K562 (cell line): Measurements from ENCODE around the gene SORT1. TPM values are rescaled to one million over a fixed set of nuclear protein-coding genes. Genes with fewer than 3 reads are reported as not detected.

Experiments
- ATF1 ChIP-seq, 2 experiments: fragments of 450-650 bp in 1 of 2; IDR thresholded peaks; 2 replicates each; pipeline ENCODE4 v1.6.1; 2016; ENCODE audit warnings: missing compliant biosample characterization in 1 of 2, missing genetic modification characterization in 1 of 2
- CBFA2T2 ChIP-seq: fragments of 450-650 bp; conservative IDR thresholded peaks from 2 replicates; pipeline ENCODE4 v1.6.1; 2017; ENCODE audit warnings: mild to moderate bottlenecking
- E2F6 ChIP-seq, 2 experiments: IDR thresholded peaks; 2 replicates each; pipeline ENCODE4 v1.6.1; 2011; ENCODE audit warnings: borderline replicate concordance in 1 of 2, control low read depth in 1 of 2, low read depth in 1 of 2, low read length in 1 of 2, mild to moderate bottlenecking in 1 of 2, mixed read lengths in 1 of 2, moderate library complexity in 1 of 2; ENCODE audit not compliant: insufficient read depth in 1 of 2, insufficient read length in 1 of 2, poor library complexity in 1 of 2, severe bottlenecking in 1 of 2; ENCODE audit errors: extremely low read depth in 1 of 2
- ELF1 ChIP-seq: fragments of 200-800 bp; sonication (Bioruptor generic); IDR thresholded peaks from 2 replicates; pipeline ENCODE4 v1.6.1; 2016; ENCODE audit warnings: missing genetic modification characterization, missing compliant biosample characterization
- LEF1 ChIP-seq: fragments of 450-650 bp; IDR thresholded peaks from 2 replicates; pipeline ENCODE4 v1.6.1; 2016; ENCODE audit warnings: mild to moderate bottlenecking
- MAZ ChIP-seq, 2 experiments: fragments of 450-650 bp in 1 of 2; sonication (generic) in 1 of 2; formaldehyde crosslinking; IDR thresholded peaks in 1 of 2; conservative IDR thresholded peaks in 1 of 2; 2 replicates each; pipeline versions ENCODE4 v1.4.0 to v1.5.0; 2020; ENCODE audit warnings: mild to moderate bottlenecking in 1 of 2, missing genetic modification reagents in 1 of 2
- NFATC3 ChIP-seq: fragments of 450-650 bp; IDR thresholded peaks from 2 replicates; pipeline ENCODE4 v1.6.1; 2017; ENCODE audit warnings: mild to moderate bottlenecking
- PHF8 ChIP-seq: fragments of 200-600 bp; sonication (generic); IDR thresholded peaks from 2 replicates; pipeline ENCODE4 v1.6.1; 2012; ENCODE audit warnings: mixed run types, mild to moderate bottlenecking, inconsistent platforms, low read length, moderate library complexity, borderline replicate concordance
- ZNF778 ChIP-seq: fragments of 450-650 bp; formaldehyde crosslinking; IDR thresholded peaks from 2 replicates; pipeline ENCODE4 v1.4.0; 2020; ENCODE audit warnings: mild to moderate bottlenecking, moderate library complexity
- polyA plus RNA-seq, 8 experiments: library from polyadenylated mRNA; depleted of rRNA in 4 of 8; stranded (reverse) in 5 of 8; unstranded in 3 of 8; fragments of >200 nt; fragmentation: Nextera tagmentation in 2 of 8; fragmentation: Illumina TruSeq in 1 of 8; extraction: Ambion mirVana in 2 of 8; extraction: Trizol in 1 of 8; gene quantifications; 2 replicates each; pipeline versions ENCODE4 v1.2.1 to v1.2.3, GENCODE V29; 2011 to 2014; ENCODE audit warnings: inconsistent platforms in 1 of 8, missing spikeins in 1 of 8
- total RNA-seq, 7 experiments: library from RNA; depleted of rRNA in 6 of 7; stranded (reverse); fragments of >200 nt in 6 of 7; fragmentation: Illumina TruSeq in 2 of 7; extraction: Trizol in 2 of 7; gene quantifications; 2 replicates each; pipeline versions ENCODE4 v1.2.1 to v1.2.3, GENCODE V29; 2011 to 2021; ENCODE audit warnings: low replicate concordance in 1 of 7
- TF ChIP-seq, protein P1 (sequence below): fragments of 250-450 bp; sonication (Bioruptor Pico); IDR thresholded peaks from 2 replicates; pipeline ENCODE4 v1.5.0; 2020; ENCODE audit warnings: mild to moderate bottlenecking, borderline replicate concordance
- TF ChIP-seq, protein P2 (sequence below): IDR thresholded peaks from 2 replicates; pipeline ENCODE4 v1.6.1; 2016; ENCODE audit warnings: missing genetic modification characterization, missing compliant biosample characterization
- TF ChIP-seq, protein P3 (sequence below): fragments of 450-650 bp; formaldehyde crosslinking; IDR thresholded peaks from 2 replicates; pipeline ENCODE4 v1.4.0; 2020; ENCODE audit warnings: mild to moderate bottlenecking
- TF ChIP-seq, protein P4 (sequence below): fragments of 250-450 bp; sonication (Bioruptor Pico); IDR thresholded peaks from 2 replicates; pipeline ENCODE4 v1.4.0; 2020; ENCODE audit warnings: mild to moderate bottlenecking, moderate library complexity
- TF ChIP-seq, protein P5 (sequence below): IDR thresholded peaks from 3 replicates; pipeline ENCODE4 v1.6.1; 2011; ENCODE audit warnings: borderline replicate concordance, mild to moderate bottlenecking; ENCODE audit not compliant: insufficient read length, insufficient read depth

SORT1 gene
- total and polyA plus RNA-seq, 9 of the 15 experiments (the other 6 are each of a cell fraction or from before 2014, with no cell fraction given) = 27.4 to 112 (median 65.0) TPM

DNA sequence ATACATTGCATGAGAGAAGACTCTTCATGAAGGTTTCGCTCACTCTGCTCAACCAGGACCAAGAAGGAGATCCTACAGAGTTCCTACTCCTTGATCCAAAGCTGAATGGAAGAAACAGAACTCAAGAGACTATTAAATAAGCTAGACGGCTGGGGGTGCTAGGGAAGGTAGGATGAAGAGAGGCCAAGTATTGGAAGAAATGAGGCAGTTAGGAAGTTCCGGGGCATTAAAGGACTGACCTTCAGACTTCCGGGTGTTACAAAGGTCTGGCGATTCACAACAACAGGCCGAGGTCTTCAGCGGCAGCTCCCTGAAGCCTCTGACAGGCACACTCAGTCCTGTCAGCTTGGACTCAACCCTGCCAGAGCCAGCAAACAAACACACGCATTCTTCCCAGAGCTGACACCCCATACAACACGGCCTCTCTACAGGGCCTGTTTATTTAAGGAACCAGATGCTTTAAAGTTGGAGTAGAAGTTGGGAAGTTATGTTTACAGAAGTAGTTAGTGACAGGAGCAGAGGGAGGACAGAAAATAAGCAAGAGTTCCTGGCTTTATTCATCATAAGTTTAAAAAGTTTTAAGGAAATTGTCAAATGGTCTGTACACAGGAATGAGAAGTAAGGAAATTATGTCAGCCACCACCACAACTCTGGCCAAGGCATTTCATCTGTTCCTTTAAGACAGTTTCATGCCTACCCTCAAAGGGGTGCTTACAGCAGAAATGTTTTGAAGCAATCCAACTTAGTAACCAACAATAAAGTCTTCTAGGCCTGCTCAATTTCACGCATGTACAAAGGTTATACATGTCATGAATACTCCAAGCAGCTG lies 4.7 kb downstream of the SORT1 start (continued):
- TF ChIP-seq, protein P1, sequence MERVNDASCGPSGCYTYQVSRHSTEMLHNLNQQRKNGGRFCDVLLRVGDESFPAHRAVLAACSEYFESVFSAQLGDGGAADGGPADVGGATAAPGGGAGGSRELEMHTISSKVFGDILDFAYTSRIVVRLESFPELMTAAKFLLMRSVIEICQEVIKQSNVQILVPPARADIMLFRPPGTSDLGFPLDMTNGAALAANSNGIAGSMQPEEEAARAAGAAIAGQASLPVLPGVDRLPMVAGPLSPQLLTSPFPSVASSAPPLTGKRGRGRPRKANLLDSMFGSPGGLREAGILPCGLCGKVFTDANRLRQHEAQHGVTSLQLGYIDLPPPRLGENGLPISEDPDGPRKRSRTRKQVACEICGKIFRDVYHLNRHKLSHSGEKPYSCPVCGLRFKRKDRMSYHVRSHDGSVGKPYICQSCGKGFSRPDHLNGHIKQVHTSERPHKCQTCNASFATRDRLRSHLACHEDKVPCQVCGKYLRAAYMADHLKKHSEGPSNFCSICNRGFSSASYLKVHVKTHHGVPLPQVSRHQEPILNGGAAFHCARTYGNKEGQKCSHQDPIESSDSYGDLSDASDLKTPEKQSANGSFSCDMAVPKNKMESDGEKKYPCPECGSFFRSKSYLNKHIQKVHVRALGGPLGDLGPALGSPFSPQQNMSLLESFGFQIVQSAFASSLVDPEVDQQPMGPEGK (CRISPR knock-in tag) = no peak
- TF ChIP-seq ATF1 (CRISPR knock-in tag; IDR thresholded peaks at IDR 0.05) (no peak), ATF1 (tag; IDR thresholded peaks at IDR 0.05) (0 out of 2 replicates have a peak, but pooled peaks have one; percentile 21), ELF1 (tag) (peak; percentile 89), ZNF778 (CRISPR knock-in tag) (no peak), LEF1 (no peak), NFATC3 (no peak), CBFA2T2 (no peak), E2F6 (IDR thresholded peaks at IDR 0.05; ENCODE audit: borderline replicate concordance in 1 of 2, extremely low read depth in 1 of 2, insufficient read depth in 1 of 2, insufficient read length in 1 of 2, low read depth in 1 of 2, low read length in 1 of 2, poor library complexity in 1 of 2, severe bottlenecking in 1 of 2) (no peak), PHF8 (peak; percentile 45; the same call in 1 of the 2 replicates), MAZ (CRISPR knock-in tag; conservative IDR thresholded peaks at IDR 0.05 in 1 of 2, IDR thresholded peaks at IDR 0.05 in 1 of 2) (no peak)
- TF ChIP-seq, protein P2, sequence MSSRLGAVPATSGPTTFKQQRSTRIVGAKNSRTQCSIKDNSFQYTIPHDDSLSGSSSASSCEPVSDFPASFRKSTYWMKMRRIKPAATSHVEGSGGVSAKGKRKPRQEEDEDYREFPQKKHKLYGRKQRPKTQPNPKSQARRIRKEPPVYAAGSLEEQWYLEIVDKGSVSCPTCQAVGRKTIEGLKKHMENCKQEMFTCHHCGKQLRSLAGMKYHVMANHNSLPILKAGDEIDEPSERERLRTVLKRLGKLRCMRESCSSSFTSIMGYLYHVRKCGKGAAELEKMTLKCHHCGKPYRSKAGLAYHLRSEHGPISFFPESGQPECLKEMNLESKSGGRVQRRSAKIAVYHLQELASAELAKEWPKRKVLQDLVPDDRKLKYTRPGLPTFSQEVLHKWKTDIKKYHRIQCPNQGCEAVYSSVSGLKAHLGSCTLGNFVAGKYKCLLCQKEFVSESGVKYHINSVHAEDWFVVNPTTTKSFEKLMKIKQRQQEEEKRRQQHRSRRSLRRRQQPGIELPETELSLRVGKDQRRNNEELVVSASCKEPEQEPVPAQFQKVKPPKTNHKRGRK (tag) = no peak
- TF ChIP-seq, protein P3, sequence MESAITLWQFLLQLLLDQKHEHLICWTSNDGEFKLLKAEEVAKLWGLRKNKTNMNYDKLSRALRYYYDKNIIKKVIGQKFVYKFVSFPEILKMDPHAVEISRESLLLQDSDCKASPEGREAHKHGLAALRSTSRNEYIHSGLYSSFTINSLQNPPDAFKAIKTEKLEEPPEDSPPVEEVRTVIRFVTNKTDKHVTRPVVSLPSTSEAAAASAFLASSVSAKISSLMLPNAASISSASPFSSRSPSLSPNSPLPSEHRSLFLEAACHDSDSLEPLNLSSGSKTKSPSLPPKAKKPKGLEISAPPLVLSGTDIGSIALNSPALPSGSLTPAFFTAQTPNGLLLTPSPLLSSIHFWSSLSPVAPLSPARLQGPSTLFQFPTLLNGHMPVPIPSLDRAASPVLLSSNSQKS (CRISPR knock-in tag) = no peak
- TF ChIP-seq, protein P4, sequence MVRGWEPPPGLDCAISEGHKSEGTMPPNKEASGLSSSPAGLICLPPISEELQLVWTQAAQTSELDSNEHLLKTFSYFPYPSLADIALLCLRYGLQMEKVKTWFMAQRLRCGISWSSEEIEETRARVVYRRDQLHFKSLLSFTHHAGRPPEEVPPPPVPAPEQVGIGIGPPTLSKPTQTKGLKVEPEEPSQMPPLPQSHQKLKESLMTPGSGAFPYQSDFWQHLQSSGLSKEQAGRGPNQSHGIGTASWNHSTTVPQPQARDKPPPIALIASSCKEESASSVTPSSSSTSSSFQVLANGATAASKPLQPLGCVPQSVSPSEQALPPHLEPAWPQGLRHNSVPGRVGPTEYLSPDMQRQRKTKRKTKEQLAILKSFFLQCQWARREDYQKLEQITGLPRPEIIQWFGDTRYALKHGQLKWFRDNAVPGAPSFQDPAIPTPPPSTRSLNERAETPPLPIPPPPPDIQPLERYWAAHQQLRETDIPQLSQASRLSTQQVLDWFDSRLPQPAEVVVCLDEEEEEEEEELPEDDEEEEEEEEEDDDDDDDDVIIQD (CRISPR knock-in tag) = no peak
- TF ChIP-seq, protein P5, sequence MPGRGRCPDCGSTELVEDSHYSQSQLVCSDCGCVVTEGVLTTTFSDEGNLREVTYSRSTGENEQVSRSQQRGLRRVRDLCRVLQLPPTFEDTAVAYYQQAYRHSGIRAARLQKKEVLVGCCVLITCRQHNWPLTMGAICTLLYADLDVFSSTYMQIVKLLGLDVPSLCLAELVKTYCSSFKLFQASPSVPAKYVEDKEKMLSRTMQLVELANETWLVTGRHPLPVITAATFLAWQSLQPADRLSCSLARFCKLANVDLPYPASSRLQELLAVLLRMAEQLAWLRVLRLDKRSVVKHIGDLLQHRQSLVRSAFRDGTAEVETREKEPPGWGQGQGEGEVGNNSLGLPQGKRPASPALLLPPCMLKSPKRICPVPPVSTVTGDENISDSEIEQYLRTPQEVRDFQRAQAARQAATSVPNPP = no peak
